Prostate gland (tissue), 2 donors: ENCODE results near the gene RIPPLY2. TPM values are rescaled to one million over a fixed set of nuclear protein-coding genes. Genes with fewer than 3 reads are reported as not detected.
"Not testable (repeated sequence)": the region's sequence is repeated elsewhere in the genome, so short reads cannot be mapped to it uniquely, and the experiment has no call there.

Experiments used
- DNase-seq: peaks from one replicate; pipeline ENCODE4 v3.0.0-alpha.2; 2019; ENCODE audit warnings: low spot score
- H3K27ac ChIP-seq, 2 donors: fragments of 200-600 bp; sonication (generic); 2 replicates each; pipeline ENCODE4 v1.5.1; 2017 to 2019
- H3K27me3 ChIP-seq: fragments of 200-600 bp; sonication (generic); replicated peaks from 2 replicates; pipeline ENCODE4 v1.5.1; 2019; ENCODE audit not compliant: insufficient read depth
- H3K36me3 ChIP-seq, 2 donors: fragments of 200-600 bp; sonication (generic); 1 replicate in 1 of 2; 2 replicates in 1 of 2; pipeline versions ENCODE4 v1.5.1 to v1.8.1; 2017 to 2019
- H3K4me1 ChIP-seq: fragments of 200-600 bp; sonication (generic); replicated peaks from 2 replicates; pipeline ENCODE4 v1.5.1; 2019
- H3K4me3 ChIP-seq, 2 donors: fragments of 200-600 bp; sonication (generic); 2 replicates each; pipeline ENCODE4 v1.5.1; 2017 to 2019
- H3K9me3 ChIP-seq: fragments of 200-600 bp; sonication (generic); 2 replicates; pipeline ENCODE4 v1.5.1; 2017
- CTCF ChIP-seq, 4 experiments: fragments of 200-600 bp in 2 of 4; fragments of 450-650 bp in 2 of 4; sonication (generic) in 2 of 4; IDR thresholded peaks; 1 replicate in 3 of 4; 2 replicates in 1 of 4; pipeline ENCODE4 v1.5.1; 2016 to 2019; ENCODE audit warnings: antibody characterized with exemption in 4 of 4, mild to moderate bottlenecking in 2 of 4, moderate library complexity in 2 of 4
- POLR2A ChIP-seq: fragments of 450-650 bp; IDR thresholded peaks from one replicate; pipeline ENCODE4 v1.6.1; 2016; ENCODE audit warnings: antibody characterized with exemption, mild to moderate bottlenecking
- POLR2AphosphoS5 ChIP-seq: sonication (generic); formaldehyde crosslinking; IDR thresholded peaks from one replicate; pipeline ENCODE4 v1.6.1; 2017; ENCODE audit warnings: antibody characterized with exemption
- WGBS: methylation state at CpG from one replicate; pipeline ENCODE4 v1.1.5; 2018; 5-methylcytosine and 5-hydroxymethylcytosine counted together
- intact Hi-C: fragments of 100-400 bp; cut with DNase I; formaldehyde crosslinking; loops from one replicate; pipeline ENCODE4 v1.14.2; 2022
- total RNA-seq, 2 donors: library from RNA; depleted of rRNA; stranded (reverse); fragments of >200 nt; gene quantifications; one replicate each; pipeline ENCODE4 v1.1.0, GENCODE V29; 2016

RIPPLY2 gene
- total RNA-seq, 2 donors from 2014 or later = 0.23 TPM; not detected in 1

- no peaks in the 10 kb centered on the region for H3K9me3 ChIP-seq
- 89% methylated on average over 4 of the region's 4 CpGs for WGBS
- H3K36me3 ChIP-seq = no peaks in the 10 kb centered on the region
- no peak overlapping the region for H3K27ac ChIP-seq
- TF ChIP-seq POLR2A (no peak), CTCF (IDR thresholded peaks at IDR 0.05) (no peak), POLR2AphosphoS5 (no peak)
- DNase-seq = no peak
- intact Hi-C loops = no loop called here
- H3K27me3 ChIP-seq = no peaks in the 10 kb centered on the region
- H3K4me1 ChIP-seq = no peaks in the 10 kb centered on the region
- no peak overlapping the region for H3K4me3 ChIP-seq
Observed at GRCh38 chr6:83891586-83891985, 38.4 kb downstream of the RIPPLY2 start.

GRCh38 chr6:83893024-83893423, 39.9 kb downstream of the RIPPLY2 start:
- H3K36me3 ChIP-seq = no peaks in the 10 kb centered on the region
- no peak overlapping the region for H3K27ac ChIP-seq
- no peak for DNase-seq
- no peaks in the 10 kb centered on the region for H3K9me3 ChIP-seq
- H3K27me3 ChIP-seq = no peaks in the 10 kb centered on the region
- TF ChIP-seq POLR2A (no peak), CTCF (IDR thresholded peaks at IDR 0.05) (no peak), POLR2AphosphoS5 (no peak)
- WGBS = 80% methylated on average over 1 of the region's 1 CpG
- intact Hi-C loops = no loop called here
- no peak overlapping the region for H3K4me3 ChIP-seq
- H3K4me1 ChIP-seq = no peaks in the 10 kb centered on the region

- H3K4me1 ChIP-seq, DNase-seq, H3K27me3 ChIP-seq, H3K27ac ChIP-seq, intact Hi-C loops, H3K9me3 ChIP-seq, H3K4me3 ChIP-seq, H3K36me3 ChIP-seq: not testable (repeated sequence)
- 100% methylated on average over 2 of the region's 2 CpGs for WGBS
Observed at GRCh38 chr6:83897094-83897493, 43.9 kb downstream of the RIPPLY2 start.

GRCh38 chr6:83901624-83902023, 48.5 kb downstream of the RIPPLY2 start:
- 91% methylated on average over 1 of the region's 1 CpG for WGBS
- no peak for DNase-seq
- H3K27ac ChIP-seq = no peak overlapping the region
- H3K4me1 ChIP-seq = no peaks in the 10 kb centered on the region
- no peaks in the 10 kb centered on the region for H3K27me3 ChIP-seq
- no peak overlapping the region for H3K4me3 ChIP-seq
- no peaks in the 10 kb centered on the region for H3K36me3 ChIP-seq
- no peaks in the 10 kb centered on the region for H3K9me3 ChIP-seq
- intact Hi-C loops = no loop called here
- TF ChIP-seq POLR2AphosphoS5 (no peak), CTCF (IDR thresholded peaks at IDR 0.05) (no peak), POLR2A (no peak)

GRCh38 chr6:83904395-83904794, 51.2 kb downstream of the RIPPLY2 start:
- Histone ChIP-seq H3K9me3 (no peaks in the 10 kb centered on the region), H3K27me3 (no peaks in the 10 kb centered on the region), H3K27ac (no peak overlapping the region), H3K4me3 (no peak overlapping the region), H3K36me3 (no peaks in the 10 kb centered on the region), H3K4me1 (no peaks in the 10 kb centered on the region)
- intact Hi-C loops = no loop called here
- WGBS = 85% methylated on average over 4 of the region's 4 CpGs
- no peak for DNase-seq
- TF ChIP-seq POLR2A = no peak
- TF ChIP-seq CTCF (IDR thresholded peaks at IDR 0.05) = no peak
- no peak for TF ChIP-seq POLR2AphosphoS5
